AG04449 (cell line): Measurements from ENCODE around the gene AFMID.

ENCODE experiments used
- CTCF ChIA-PET: fragments of 350-600 bp; formaldehyde crosslinking; extraction: SDS; loops from one replicate; lab custom pipeline; 2021; ENCODE audit warnings: antibody characterized with exemption; lab: Yijun Ruan, JAX
- POLR2A ChIA-PET: fragments of 400-600, 350-600 bp; formaldehyde crosslinking; extraction: SDS; loops from one replicate; lab custom pipeline; 2020; ENCODE audit warnings: antibody characterized with exemption, inconsistent platforms; lab: Yijun Ruan, JAX
- DNase-seq: peaks from one replicate; pipeline ENCODE4 v3.0.0-alpha.2; 2010; ENCODE audit warnings: low read depth, low spot score
- H3K4me3 ChIP-seq: 2 replicates; pipeline ENCODE4 v1.5.1; 2011; ENCODE audit warnings: low read depth, mild to moderate bottlenecking, control low read depth, low read length
- TF ChIP-seq, protein P1 (sequence below): IDR thresholded peaks from one replicate; pipeline ENCODE4 v1.5.1; 2011; ENCODE audit warnings: mild to moderate bottlenecking, moderate library complexity, low read length, control low read depth, inconsistent platforms; ENCODE audit not compliant: insufficient read depth; ENCODE audit errors: missing control alignments

AFMID gene

DNA sequence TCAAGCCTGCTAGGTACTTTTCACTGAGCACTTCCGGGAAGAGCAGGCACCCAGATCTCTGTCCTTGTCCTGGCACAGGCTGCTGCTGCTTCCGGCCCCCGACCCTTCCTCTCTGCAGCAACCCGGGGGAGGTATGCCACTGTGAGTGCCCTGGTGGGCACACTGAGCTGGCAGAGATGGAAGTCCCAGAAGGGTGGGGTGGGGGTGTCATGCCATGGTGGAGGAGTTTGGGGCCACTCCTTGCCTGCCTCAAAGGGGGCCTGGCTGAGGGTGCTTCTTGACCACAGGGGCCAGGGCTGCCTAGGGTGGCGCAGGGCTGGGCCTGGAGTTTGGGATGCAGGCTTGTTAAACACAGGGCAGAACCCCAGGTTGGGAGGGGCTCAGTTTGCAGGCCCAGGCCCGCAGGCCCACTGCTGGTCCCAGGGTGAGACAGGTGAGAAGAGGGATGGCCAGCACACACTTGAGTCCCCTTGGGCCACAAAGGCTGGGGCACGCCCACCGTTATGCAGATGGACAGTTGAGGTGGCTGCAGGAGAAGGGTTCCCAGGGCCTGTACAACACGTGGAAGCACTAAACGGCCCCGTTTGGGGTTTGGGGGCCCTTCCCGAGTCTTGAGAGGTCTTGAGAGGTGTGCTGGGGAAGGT is 53.0 kb downstream of the AFMID start:
- CTCF ChIA-PET, result interaction anchor here (9.0 kb wide), 1 partner anchor 10 kb away, joined by 80 read pairs; no protein-coding TSS in a partner anchor
- TF ChIP-seq, protein P1, sequence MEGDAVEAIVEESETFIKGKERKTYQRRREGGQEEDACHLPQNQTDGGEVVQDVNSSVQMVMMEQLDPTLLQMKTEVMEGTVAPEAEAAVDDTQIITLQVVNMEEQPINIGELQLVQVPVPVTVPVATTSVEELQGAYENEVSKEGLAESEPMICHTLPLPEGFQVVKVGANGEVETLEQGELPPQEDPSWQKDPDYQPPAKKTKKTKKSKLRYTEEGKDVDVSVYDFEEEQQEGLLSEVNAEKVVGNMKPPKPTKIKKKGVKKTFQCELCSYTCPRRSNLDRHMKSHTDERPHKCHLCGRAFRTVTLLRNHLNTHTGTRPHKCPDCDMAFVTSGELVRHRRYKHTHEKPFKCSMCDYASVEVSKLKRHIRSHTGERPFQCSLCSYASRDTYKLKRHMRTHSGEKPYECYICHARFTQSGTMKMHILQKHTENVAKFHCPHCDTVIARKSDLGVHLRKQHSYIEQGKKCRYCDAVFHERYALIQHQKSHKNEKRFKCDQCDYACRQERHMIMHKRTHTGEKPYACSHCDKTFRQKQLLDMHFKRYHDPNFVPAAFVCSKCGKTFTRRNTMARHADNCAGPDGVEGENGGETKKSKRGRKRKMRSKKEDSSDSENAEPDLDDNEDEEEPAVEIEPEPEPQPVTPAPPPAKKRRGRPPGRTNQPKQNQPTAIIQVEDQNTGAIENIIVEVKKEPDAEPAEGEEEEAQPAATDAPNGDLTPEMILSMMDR, result no peak
- H3K4me3 ChIP-seq, result no peak overlapping the region
- POLR2A ChIA-PET, result no interaction called here
- DNase-seq, result no peak

DNA sequence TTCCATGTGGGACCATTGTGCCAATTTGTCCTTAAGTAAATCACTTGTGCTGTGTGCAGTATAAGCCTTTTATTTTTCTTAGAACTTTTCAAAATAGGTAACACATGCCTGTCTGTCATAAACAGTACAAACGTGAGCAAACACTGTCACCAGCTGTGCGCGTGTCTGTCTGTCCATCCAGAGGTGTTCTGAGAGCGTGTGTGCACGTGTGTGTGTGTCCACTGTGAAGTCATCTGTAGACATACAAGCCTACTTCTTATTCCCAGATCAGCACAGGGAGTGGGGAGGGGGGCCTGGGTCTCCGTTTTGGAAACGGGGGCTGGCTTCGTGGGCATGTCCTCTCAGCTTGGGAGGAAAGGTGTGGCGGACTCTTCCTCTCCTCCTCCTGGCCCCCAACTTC is 53.7 kb downstream of the AFMID start:
- TF ChIP-seq, protein P1, result no peak
- POLR2A ChIA-PET, result no interaction called here
- DNase-seq, result no peak
- no peak overlapping the region for H3K4me3 ChIP-seq
- CTCF ChIA-PET, result interaction anchor here (9.0 kb wide), 1 partner anchor 9 kb away, joined by 80 read pairs; no protein-coding TSS in a partner anchor

DNA sequence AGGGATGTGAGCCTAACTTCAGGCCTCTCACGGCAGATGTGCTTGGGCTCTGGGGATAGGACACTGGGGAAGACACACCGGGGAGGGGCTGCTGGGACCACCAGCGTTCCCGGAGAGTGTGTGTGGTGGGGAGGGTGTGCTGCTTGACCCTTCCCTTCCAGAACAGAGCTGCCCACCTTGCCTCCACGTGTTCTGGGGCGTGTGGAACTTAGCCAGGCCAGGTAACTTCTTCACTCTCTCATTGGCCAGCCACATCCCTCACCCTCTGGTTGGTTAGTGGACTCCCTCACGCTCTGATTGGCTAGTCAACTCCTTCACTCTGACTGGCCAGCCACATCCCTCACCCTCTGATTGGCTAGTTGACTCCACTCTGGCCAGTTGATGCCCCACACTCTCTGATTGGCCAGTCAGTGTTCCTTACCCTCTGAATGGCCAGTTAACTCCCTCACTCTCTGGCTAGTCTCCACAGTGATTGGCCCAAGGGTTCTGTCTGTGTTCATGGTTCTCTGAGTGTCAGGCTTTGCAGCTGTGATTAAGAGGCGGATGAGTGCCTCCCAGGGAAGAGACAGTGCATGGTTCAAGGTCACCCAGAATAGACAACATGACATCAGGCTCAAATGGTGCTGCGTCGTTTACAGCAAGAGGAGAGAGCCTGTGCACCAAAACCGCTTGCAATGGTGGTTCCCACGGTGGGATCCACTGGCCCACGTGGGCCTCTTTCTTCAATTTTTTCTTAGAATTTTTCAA is 54.3 kb downstream of the AFMID start:
- TF ChIP-seq, protein P1, result no peak
- DNase-seq, result peak; percentile 7
- CTCF ChIA-PET, result interaction anchor here (9.0 kb wide), 1 partner anchor 9 kb away, joined by 80 read pairs; no protein-coding TSS in a partner anchor
- POLR2A ChIA-PET, result no interaction called here
- no peak overlapping the region for H3K4me3 ChIP-seq

DNA sequence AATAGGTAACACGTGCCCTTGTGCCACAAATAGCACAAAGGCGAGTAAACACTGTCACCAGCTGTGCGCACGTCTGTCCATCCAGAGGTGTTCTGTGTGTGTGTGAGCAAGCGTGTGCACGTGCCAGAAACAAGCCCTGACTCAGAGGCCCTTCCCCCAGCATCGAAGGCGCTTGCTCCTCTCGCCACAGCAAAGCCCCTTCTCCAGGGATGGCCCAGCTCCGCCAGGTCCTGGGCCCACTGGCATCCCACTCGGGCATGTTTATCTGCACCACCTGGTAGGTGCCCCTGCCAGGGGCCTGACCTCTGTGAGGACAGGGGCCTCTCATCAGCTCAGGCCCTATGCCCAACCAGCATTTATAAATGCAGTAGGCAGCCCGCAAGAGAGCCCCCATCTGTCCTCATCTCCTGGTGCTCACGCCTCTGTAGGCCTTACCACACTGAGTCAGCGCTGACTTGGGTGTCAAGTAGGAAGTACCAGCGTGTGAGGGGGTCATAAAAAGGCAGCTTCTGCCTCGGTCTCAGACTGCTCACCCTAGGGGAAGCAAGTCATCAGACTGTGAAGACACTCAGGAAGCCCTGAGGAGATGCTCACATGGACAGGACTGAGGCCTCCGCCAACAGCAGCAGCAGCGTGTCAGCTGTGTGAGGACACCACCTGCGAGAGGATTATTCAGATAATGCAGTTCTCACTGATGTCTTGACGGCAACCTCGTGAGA is 55.0 kb downstream of the AFMID start:
- POLR2A ChIA-PET, result no interaction called here
- no peak for DNase-seq
- CTCF ChIA-PET, result interaction anchor here (9.0 kb wide), 1 partner anchor 8 kb away, joined by 80 read pairs; no protein-coding TSS in a partner anchor
- TF ChIP-seq, protein P1, result no peak
- no peak overlapping the region for H3K4me3 ChIP-seq

DNA sequence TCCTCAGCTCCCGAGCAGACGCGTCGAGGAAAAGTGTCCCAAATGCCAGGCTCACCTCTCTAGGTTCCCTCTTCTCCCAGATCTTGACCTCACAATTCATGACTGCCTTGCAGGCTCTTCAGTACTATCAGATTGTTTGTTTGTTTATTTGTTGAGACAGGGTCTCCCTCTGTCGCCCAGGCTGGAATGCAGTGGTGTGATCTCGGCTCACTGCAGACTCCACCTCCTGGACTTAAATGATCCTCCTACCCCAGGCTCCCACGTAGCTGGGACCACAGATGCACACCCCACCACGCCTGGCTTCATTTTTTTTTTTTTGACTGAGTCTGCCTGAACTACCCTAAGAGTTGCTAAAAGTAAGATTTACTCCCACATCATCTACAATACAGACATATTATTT is 60.1 kb downstream of the AFMID start:
- ChIA-PET POLR2A (no interaction called here), CTCF (interaction anchor here (0.9 to 4.9 kb wide), 4 partner anchors 8 to 228 kb away, joined by 3 to 28 read pairs (median 6); no protein-coding TSS in a partner anchor)
- no peak overlapping the region for H3K4me3 ChIP-seq
- TF ChIP-seq, protein P1, result no peak
- no peak for DNase-seq
